HEK293 (cell line): ENCODE results near the gene PRB4.

Experiments
- CTCF ChIA-PET: fragments of 350-600 bp; formaldehyde crosslinking; extraction: SDS; loops from one replicate; lab custom pipeline; 2021; ENCODE audit warnings: antibody characterized with exemption; lab: Yijun Ruan, JAX
- POLR2A ChIA-PET: fragments of 300-600 bp; formaldehyde crosslinking; extraction: SDS; loops from one replicate; lab custom pipeline; 2020; ENCODE audit warnings: antibody characterized with exemption, inconsistent platforms; lab: Yijun Ruan, JAX
- H3K27ac ChIP-seq: fragments of 200-500 bp; sonication (Bioruptor generic); 2 replicates; pipeline ENCODE4 v1.5.1; 2014; ENCODE audit warnings: low read depth, low read length, control low read depth, inconsistent platforms; ENCODE audit errors: extremely low read depth
- H3K36me3 ChIP-seq, 2 experiments: fragments of 200-500 bp in 1 of 2; sonication (Bioruptor generic) in 1 of 2; 1 replicate in 1 of 2; 2 replicates in 1 of 2; pipeline ENCODE4 v1.5.1; 2014 to 2017; ENCODE audit warnings: inconsistent platforms in 2 of 2, low read length in 2 of 2; ENCODE audit not compliant: control insufficient read depth in 2 of 2, insufficient read depth in 1 of 2
- H3K4me1 ChIP-seq: fragments of 200-500 bp; sonication (Bioruptor generic); 2 replicates; pipeline ENCODE4 v1.5.1; 2014; ENCODE audit warnings: mild to moderate bottlenecking, low read length, inconsistent platforms; ENCODE audit not compliant: control insufficient read depth, insufficient read depth
- H3K4me3 ChIP-seq: 2 replicates; pipeline ENCODE4 v1.5.1; 2011; ENCODE audit warnings: low read depth, mild to moderate bottlenecking, control low read depth, low read length, moderate library complexity
- H3K9me3 ChIP-seq: fragments of 200-500 bp; sonication (Bioruptor generic); 2 replicates; pipeline ENCODE4 v1.5.1; 2014; ENCODE audit warnings: low read depth, low read length, inconsistent platforms; ENCODE audit not compliant: control insufficient read depth, insufficient read depth
- GLIS1 ChIP-seq: fragments of 450-650 bp; formaldehyde crosslinking; IDR thresholded peaks from 2 replicates; pipeline ENCODE4 v1.5.1; 2016; ENCODE audit warnings: missing biosample characterization, missing genetic modification characterization
- PATZ1 ChIP-seq: fragments of 450-650 bp; formaldehyde crosslinking; IDR thresholded peaks from 2 replicates; pipeline ENCODE4 v1.5.1; 2016; ENCODE audit warnings: missing biosample characterization, missing genetic modification characterization
- SALL2 ChIP-seq: fragments of 450-650 bp; formaldehyde crosslinking; IDR thresholded peaks from 2 replicates; pipeline ENCODE4 v1.5.0; 2017; ENCODE audit warnings: missing biosample characterization, mild to moderate bottlenecking, missing genetic modification characterization, borderline replicate concordance
- ZBTB20 ChIP-seq: fragments of 450-650 bp; formaldehyde crosslinking; IDR thresholded peaks from 2 replicates; pipeline ENCODE4 v1.5.1; 2016; ENCODE audit warnings: missing biosample characterization, missing genetic modification characterization
- ZBTB8A ChIP-seq: fragments of 450-650 bp; formaldehyde crosslinking; IDR thresholded peaks from 2 replicates; pipeline ENCODE4 v1.5.1; 2016; ENCODE audit warnings: missing biosample characterization, missing genetic modification characterization
- ZFP37 ChIP-seq: fragments of 450-650 bp; formaldehyde crosslinking; IDR thresholded peaks from 2 replicates; pipeline ENCODE4 v1.5.1; 2016; ENCODE audit warnings: missing biosample characterization, missing genetic modification characterization
- ZNF169 ChIP-seq: fragments of 450-650 bp; formaldehyde crosslinking; IDR thresholded peaks from 2 replicates; pipeline ENCODE4 v1.5.1; 2016; ENCODE audit warnings: missing biosample characterization, missing genetic modification characterization
- ZNF510 ChIP-seq: fragments of 450-650 bp; formaldehyde crosslinking; IDR thresholded peaks from 2 replicates; pipeline ENCODE4 v1.5.1; 2018; ENCODE audit warnings: mild to moderate bottlenecking, missing genetic modification characterization, missing biosample characterization; ENCODE audit not compliant: insufficient replicate concordance
- ZNF544 ChIP-seq: fragments of 450-650 bp; formaldehyde crosslinking; IDR thresholded peaks from 2 replicates; pipeline ENCODE4 v1.5.0; 2017; ENCODE audit warnings: missing biosample characterization, missing genetic modification characterization
- ZNF549 ChIP-seq: fragments of 450-650 bp; IDR thresholded peaks from 2 replicates; pipeline ENCODE4 v1.5.1; 2018; ENCODE audit warnings: missing biosample characterization, missing genetic modification characterization, mild to moderate bottlenecking, inconsistent platforms, moderate library complexity
- ZNF558 ChIP-seq: fragments of 450-650 bp; formaldehyde crosslinking; IDR thresholded peaks from 2 replicates; pipeline ENCODE4 v1.5.1; 2016; ENCODE audit warnings: missing biosample characterization, missing genetic modification characterization
- ZNF580 ChIP-seq: fragments of 450-650 bp; formaldehyde crosslinking; IDR thresholded peaks from 2 replicates; pipeline ENCODE4 v1.5.1; 2016; ENCODE audit warnings: missing biosample characterization, missing genetic modification characterization
- ZNF626 ChIP-seq: fragments of 450-650 bp; sonication (Bioruptor Pico); formaldehyde crosslinking; IDR thresholded peaks from 2 replicates; pipeline ENCODE4 v1.5.1; 2018; ENCODE audit warnings: missing biosample characterization, missing genetic modification characterization, inconsistent platforms
- TF ChIP-seq, protein P1 (sequence below): fragments of 450-650 bp; formaldehyde crosslinking; IDR thresholded peaks from 2 replicates; pipeline ENCODE4 v1.5.1; 2016; ENCODE audit warnings: missing biosample characterization, missing genetic modification characterization
- TF ChIP-seq, protein P2 (sequence below): fragments of 450-650 bp; formaldehyde crosslinking; conservative IDR thresholded peaks from 2 replicates; pipeline ENCODE4 v1.5.1; 2016; ENCODE audit warnings: low read depth, missing biosample characterization, missing genetic modification characterization
- TF ChIP-seq, protein P3 (sequence below): fragments of 450-650 bp; formaldehyde crosslinking; IDR thresholded peaks from 2 replicates; pipeline ENCODE4 v1.5.1; 2016; ENCODE audit warnings: missing biosample characterization, missing genetic modification characterization, borderline replicate concordance

PRB4 gene

GRCh38 chr12:11324426-11324825, 14.2 kb upstream of the PRB4 start (continued):
- TF ChIP-seq, protein P1, sequence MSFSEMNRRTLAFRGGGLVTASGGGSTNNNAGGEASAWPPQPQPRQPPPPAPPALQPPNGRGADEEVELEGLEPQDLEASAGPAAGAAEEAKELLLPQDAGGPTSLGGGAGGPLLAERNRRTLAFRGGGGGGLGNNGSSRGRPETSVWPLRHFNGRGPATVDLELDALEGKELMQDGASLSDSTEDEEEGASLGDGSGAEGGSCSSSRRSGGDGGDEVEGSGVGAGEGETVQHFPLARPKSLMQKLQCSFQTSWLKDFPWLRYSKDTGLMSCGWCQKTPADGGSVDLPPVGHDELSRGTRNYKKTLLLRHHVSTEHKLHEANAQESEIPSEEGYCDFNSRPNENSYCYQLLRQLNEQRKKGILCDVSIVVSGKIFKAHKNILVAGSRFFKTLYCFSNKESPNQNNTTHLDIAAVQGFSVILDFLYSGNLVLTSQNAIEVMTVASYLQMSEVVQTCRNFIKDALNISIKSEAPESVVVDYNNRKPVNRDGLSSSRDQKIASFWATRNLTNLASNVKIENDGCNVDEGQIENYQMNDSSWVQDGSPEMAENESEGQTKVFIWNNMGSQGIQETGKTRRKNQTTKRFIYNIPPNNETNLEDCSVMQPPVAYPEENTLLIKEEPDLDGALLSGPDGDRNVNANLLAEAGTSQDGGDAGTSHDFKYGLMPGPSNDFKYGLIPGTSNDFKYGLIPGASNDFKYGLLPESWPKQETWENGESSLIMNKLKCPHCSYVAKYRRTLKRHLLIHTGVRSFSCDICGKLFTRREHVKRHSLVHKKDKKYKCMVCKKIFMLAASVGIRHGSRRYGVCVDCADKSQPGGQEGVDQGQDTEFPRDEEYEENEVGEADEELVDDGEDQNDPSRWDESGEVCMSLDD (tag by site-specific recombination) = no peak
- TF ChIP-seq, protein P2, sequence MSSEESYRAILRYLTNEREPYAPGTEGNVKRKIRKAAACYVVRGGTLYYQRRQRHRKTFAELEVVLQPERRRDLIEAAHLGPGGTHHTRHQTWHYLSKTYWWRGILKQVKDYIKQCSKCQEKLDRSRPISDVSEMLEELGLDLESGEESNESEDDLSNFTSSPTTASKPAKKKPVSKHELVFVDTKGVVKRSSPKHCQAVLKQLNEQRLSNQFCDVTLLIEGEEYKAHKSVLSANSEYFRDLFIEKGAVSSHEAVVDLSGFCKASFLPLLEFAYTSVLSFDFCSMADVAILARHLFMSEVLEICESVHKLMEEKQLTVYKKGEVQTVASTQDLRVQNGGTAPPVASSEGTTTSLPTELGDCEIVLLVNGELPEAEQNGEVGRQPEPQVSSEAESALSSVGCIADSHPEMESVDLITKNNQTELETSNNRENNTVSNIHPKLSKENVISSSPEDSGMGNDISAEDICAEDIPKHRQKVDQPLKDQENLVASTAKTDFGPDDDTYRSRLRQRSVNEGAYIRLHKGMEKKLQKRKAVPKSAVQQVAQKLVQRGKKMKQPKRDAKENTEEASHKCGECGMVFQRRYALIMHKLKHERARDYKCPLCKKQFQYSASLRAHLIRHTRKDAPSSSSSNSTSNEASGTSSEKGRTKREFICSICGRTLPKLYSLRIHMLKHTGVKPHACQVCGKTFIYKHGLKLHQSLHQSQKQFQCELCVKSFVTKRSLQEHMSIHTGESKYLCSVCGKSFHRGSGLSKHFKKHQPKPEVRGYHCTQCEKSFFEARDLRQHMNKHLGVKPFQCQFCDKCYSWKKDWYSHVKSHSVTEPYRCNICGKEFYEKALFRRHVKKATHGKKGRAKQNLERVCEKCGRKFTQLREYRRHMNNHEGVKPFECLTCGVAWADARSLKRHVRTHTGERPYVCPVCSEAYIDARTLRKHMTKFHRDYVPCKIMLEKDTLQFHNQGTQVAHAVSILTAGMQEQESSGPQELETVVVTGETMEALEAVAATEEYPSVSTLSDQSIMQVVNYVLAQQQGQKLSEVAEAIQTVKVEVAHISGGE (tag by site-specific recombination) = no peak

DNA sequence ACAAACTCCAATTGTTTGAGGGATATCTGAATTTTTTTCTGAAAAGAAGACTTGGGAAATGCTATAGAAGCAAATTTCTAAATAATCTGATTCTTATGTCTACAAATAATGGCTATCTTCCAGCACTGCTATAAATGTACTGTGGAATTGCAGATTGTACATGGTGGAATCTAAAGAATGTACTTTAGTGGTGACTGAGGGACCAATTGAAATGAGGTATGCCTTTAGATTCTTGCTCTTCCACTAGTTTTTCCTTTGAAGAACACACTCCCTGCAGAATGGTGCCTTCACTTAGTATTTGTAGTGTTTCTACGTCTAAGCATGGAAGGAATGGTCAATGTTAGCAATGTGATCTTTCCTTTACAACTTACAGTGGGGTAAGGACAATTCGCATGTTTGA, 11.7 kb upstream of the PRB4 start:
- Histone ChIP-seq H3K4me1 (no peaks in the 10 kb centered on the region), H3K9me3 (no peaks in the 10 kb centered on the region), H3K36me3 (no peaks in the 10 kb centered on the region), H3K27ac (no peak overlapping the region), H3K4me3 (no peak overlapping the region)
- POLR2A ChIA-PET = no interaction called here
- CTCF ChIA-PET = no interaction called here
- TF ChIP-seq ZNF544 (tag by site-specific recombination) = no peak

DNA sequence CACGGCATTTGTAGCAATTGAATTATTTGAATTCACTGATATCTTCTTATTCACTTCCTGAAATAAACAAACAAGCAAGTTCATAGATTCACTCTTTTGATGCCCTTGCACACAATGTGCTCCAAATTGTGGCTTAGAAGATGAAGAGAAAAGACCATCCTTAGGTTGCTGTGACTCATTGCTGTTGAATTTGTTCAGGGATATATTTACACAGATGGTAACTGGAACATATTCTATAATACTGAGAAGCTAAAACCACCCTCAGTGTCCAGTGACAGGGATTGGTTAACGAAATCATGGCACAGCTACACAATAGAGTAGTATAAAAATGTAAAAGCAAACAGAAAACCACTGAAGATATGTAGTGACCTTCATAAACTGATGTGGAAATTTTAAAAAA, 3.1 kb downstream of the PRB4 start:
- no peak overlapping the region for H3K4me3 ChIP-seq
- H3K4me1 ChIP-seq = no peaks in the 10 kb centered on the region
- TF ChIP-seq, protein P3, sequence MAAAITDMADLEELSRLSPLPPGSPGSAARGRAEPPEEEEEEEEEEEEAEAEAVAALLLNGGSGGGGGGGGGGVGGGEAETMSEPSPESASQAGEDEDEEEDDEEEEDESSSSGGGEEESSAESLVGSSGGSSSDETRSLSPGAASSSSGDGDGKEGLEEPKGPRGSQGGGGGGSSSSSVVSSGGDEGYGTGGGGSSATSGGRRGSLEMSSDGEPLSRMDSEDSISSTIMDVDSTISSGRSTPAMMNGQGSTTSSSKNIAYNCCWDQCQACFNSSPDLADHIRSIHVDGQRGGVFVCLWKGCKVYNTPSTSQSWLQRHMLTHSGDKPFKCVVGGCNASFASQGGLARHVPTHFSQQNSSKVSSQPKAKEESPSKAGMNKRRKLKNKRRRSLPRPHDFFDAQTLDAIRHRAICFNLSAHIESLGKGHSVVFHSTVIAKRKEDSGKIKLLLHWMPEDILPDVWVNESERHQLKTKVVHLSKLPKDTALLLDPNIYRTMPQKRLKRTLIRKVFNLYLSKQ (tag by site-specific recombination) = no peak
- TF ChIP-seq ZNF580 (tag by site-specific recombination) (no peak), GLIS1 (tag by site-specific recombination) (no peak), ZNF169 (tag by site-specific recombination) (no peak), PATZ1 (tag by site-specific recombination) (no peak), ZBTB20 (no peak), SALL2 (tag by site-specific recombination) (no peak), ZNF549 (tag by site-specific recombination) (no peak), ZBTB8A (tag by site-specific recombination) (no peak), ZNF626 (no peak), ZFP37 (no peak), ZNF510 (tag by site-specific recombination) (no peak), ZNF558 (tag by site-specific recombination) (no peak)
- ChIA-PET CTCF (interaction anchor here (0.6 to 0.8 kb wide), 2 partner anchors 68 to 536 kb away, joined by 3 read pairs; no protein-coding TSS in a partner anchor), POLR2A (no interaction called here)
- no peaks in the 10 kb centered on the region for H3K9me3 ChIP-seq
- H3K36me3 ChIP-seq = no peaks in the 10 kb centered on the region
- H3K27ac ChIP-seq = no peak overlapping the region
